RWPE1 (cell line): ENCODE data around the gene SRP14.

Source experiments
- CTCF ChIA-PET: fragments of 350-600 bp; sonication (Branson Sonifier 250); formaldehyde crosslinking; extraction: SDS; loops from one replicate; lab custom pipeline; 2021; lab: Yijun Ruan, JAX
- POLR2A ChIA-PET: fragments of 400-600 bp; formaldehyde crosslinking; extraction: SDS; loops from one replicate; lab custom pipeline; 2020; ENCODE audit warnings: antibody characterized with exemption; ENCODE audit not compliant: low non-redundant PET; lab: Yijun Ruan, JAX
- DNase-seq: peaks from one replicate; pipeline ENCODE4 v3.0.0; 2012; ENCODE audit warnings: low spot score
- H3K27ac ChIP-seq: fragments of 450-650 bp; 2 replicates; pipeline ENCODE4 v1.5.1; 2017
- TF ChIP-seq, protein P1 (sequence below): fragments of 450-650 bp; conservative IDR thresholded peaks from 2 replicates; pipeline ENCODE4 v1.5.1; 2017; ENCODE audit warnings: low read depth, mild to moderate bottlenecking

The SRP14 gene

DNA sequence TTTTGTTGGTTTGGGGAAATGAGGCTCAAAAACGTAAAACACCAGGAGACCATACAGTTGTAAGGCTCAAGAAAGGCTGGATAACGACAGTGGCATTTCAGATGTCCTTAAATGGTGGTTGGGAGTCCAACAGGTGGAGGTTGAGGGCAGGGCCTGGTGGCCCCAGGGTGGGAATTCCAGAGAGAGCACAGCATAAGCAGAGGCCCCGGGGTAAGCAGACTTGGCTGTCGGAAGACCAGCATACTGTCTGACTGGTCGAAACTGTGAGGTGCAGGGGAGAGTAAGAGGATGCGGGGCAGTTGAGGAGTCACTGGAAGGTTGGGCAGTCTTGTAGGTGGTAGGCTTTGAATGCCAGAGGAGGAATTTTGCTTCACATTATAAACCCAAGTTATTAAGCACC lies 48.3 kb downstream of the SRP14 start:
- TF ChIP-seq, protein P1, sequence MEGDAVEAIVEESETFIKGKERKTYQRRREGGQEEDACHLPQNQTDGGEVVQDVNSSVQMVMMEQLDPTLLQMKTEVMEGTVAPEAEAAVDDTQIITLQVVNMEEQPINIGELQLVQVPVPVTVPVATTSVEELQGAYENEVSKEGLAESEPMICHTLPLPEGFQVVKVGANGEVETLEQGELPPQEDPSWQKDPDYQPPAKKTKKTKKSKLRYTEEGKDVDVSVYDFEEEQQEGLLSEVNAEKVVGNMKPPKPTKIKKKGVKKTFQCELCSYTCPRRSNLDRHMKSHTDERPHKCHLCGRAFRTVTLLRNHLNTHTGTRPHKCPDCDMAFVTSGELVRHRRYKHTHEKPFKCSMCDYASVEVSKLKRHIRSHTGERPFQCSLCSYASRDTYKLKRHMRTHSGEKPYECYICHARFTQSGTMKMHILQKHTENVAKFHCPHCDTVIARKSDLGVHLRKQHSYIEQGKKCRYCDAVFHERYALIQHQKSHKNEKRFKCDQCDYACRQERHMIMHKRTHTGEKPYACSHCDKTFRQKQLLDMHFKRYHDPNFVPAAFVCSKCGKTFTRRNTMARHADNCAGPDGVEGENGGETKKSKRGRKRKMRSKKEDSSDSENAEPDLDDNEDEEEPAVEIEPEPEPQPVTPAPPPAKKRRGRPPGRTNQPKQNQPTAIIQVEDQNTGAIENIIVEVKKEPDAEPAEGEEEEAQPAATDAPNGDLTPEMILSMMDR = no peak
- ChIA-PET CTCF (no interaction called here), POLR2A (no interaction called here)
- no peak overlapping the region for H3K27ac ChIP-seq
- DNase-seq = no peak

DNA sequence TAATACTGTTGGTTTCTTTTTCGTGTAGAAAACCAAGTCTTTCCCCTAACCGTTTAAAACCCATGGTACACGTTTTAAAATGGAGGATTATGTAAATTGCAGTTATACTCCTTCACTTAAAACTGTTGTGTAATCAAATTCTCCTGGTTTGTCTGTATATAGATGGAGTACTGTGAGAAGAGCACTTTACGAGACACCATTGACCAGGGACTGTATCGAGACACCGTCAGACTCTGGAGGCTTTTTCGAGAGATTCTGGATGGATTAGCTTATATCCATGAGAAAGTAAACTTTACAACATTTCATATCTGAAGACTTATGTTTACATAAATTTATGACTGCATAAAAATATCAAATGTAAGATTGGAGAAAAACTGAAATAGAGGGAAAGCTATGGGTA lies 51.2 kb downstream of the SRP14 start:
- TF ChIP-seq, protein P1 = no peak
- no peak for DNase-seq
- POLR2A ChIA-PET = no interaction called here
- no peak overlapping the region for H3K27ac ChIP-seq
- CTCF ChIA-PET = no interaction called here
